ENCODE data around the gene SNX15.

- TF ChIP-seq CTCF (IDR thresholded peaks at IDR 0.05; ENCODE audit: poor library complexity) (no peak), EZH2 (IDR thresholded peaks at IDR 0.05; ENCODE audit: borderline replicate concordance) (no peak)
Observed at GRCh38 chr11:64998690-64999431, 28.4 kb upstream of the SNX15 start.

Measured in hepatocyte (in vitro differentiated cells).